Measurements from ENCODE around the gene SPDYE3. TPM values are rescaled to one million over a fixed set of nuclear protein-coding genes. Genes with fewer than 3 reads are reported as not detected.
"Not testable (repeated sequence)": the region's sequence is repeated elsewhere in the genome, so short reads cannot be mapped to it uniquely, and the experiment has no call there.

Gene SPDYE3
- total and polyA plus RNA-seq, 2 of the 4 experiments (the other 2 are of a cell fraction) = not detected

- POLR2A ChIA-PET (ENCODE audit: unreplicated experiment); H2AK9ac ChIP-seq (replicated peaks; ENCODE audit: low read depth, low read length, poor library complexity); H3K14ac ChIP-seq (replicated peaks; ENCODE audit: low read depth, low read length); H2BK120ac ChIP-seq (ENCODE audit: low read depth, low read length); in situ Hi-C loops (cut with MboI; ENCODE audit: low sequenced_read_pairs); H2AFZ ChIP-seq (replicated peaks; ENCODE audit: low read length, poor library complexity); DNase-seq; H3K18ac ChIP-seq (ENCODE audit: low read depth, low read length); H3K36me3 ChIP-seq (ENCODE audit: control insufficient read depth, insufficient read depth, low read length); H4K91ac ChIP-seq (ENCODE audit: insufficient read depth, low read depth, low read length); H3K56ac ChIP-seq (ENCODE audit: extremely low read depth, insufficient read depth, low read length); dilution Hi-C loops (cut with HindIII; ENCODE audit: low sequenced_read_pairs, unreplicated experiment); intact Hi-C loops (cut with micrococcal nuclease); BruUV-seq (replicated peaks); ATAC-seq (ENCODE audit: low read depth); H3K9me1 ChIP-seq (ENCODE audit: insufficient read depth, low read length); H3K23ac ChIP-seq (ENCODE audit: low read depth, low read length); H3K9me3 ChIP-seq (ENCODE audit: control insufficient read depth, insufficient read depth, low read length); H3K79me1 ChIP-seq (ENCODE audit: low read depth in 1 of 2, low read length in 2 of 2); H4K20me1 ChIP-seq (ENCODE audit: insufficient read depth, low read length); H2BK15ac ChIP-seq (ENCODE audit: low read depth, low read length); H3K4me3 ChIP-seq (ENCODE audit: insufficient read depth, low read depth, low read length); H3K4me1 ChIP-seq (ENCODE audit: control insufficient read depth, insufficient read depth, low read length); H3K27ac ChIP-seq (ENCODE audit: insufficient read depth, low read length); H4K8ac ChIP-seq (ENCODE audit: low read depth in 2 of 2, low read length in 2 of 2); H3K4ac ChIP-seq (ENCODE audit: low read depth, low read length); H2BK20ac ChIP-seq (ENCODE audit: low read depth, low read length); H3K9ac ChIP-seq (ENCODE audit: low read depth, low read length); H3K27me3 ChIP-seq (ENCODE audit: control insufficient read depth, insufficient read depth, low read length); H2BK5ac ChIP-seq (ENCODE audit: low read depth, low read length, poor library complexity, severe bottlenecking); H4K5ac ChIP-seq (ENCODE audit: low read depth, low read length); H2AK5ac ChIP-seq (ENCODE audit: low read depth, low read length); H3K4me2 ChIP-seq (ENCODE audit: low read depth, low read length): not testable (repeated sequence)
- no CpG with 5 or more reads among the region's 1 CpG for WGBS, 2 experiments (ENCODE audit: extremely low coverage in 2 of 2, insufficient read length in 1 of 2)
- CTCF ChIA-PET = interaction anchor here (0.6 kb wide), 1 partner anchor 21 kb away, joined by 3 read pairs; no protein-coding TSS in a partner anchor
Observed at GRCh38 chr7:100292162-100292561, 15.3 kb upstream of the SPDYE3 start.
